Lower leg skin (tissue), 4 donors: ENCODE results near the gene WDR43. TPM values are rescaled to one million over a fixed set of nuclear protein-coding genes. Genes with fewer than 3 reads are reported as not detected.

ENCODE experiments used
- DNase-seq, 2 donors: peaks; one replicate each; pipeline ENCODE4 v3.0.0-alpha.2; 2019; ENCODE audit warnings: low spot score in 2 of 2
- H3K4me3 ChIP-seq: fragments of 200-600 bp; sonication (generic); 2 replicates; pipeline ENCODE4 v1.5.1; 2017; ENCODE audit warnings: mild to moderate bottlenecking, low read depth; ENCODE audit not compliant: poor library complexity, severe bottlenecking
- CTCF ChIP-seq, 3 donors: fragments of 450-650 bp; IDR thresholded peaks; one replicate each; pipeline ENCODE4 v1.5.1; 2016; ENCODE audit warnings: antibody characterized with exemption in 3 of 3, mild to moderate bottlenecking in 3 of 3, moderate library complexity in 2 of 3
- POLR2A ChIP-seq, 2 donors: fragments of 450-650 bp; IDR thresholded peaks; one replicate each; pipeline ENCODE4 v1.6.1; 2016 to 2017; ENCODE audit warnings: antibody characterized with exemption in 2 of 2, mild to moderate bottlenecking in 1 of 2, moderate library complexity in 1 of 2
- WGBS, 2 donors: methylation state at CpG; one replicate each; pipeline ENCODE4 v1.1.5; 2018; 5-methylcytosine and 5-hydroxymethylcytosine counted together
- intact Hi-C: fragments of 100-400 bp; cut with DNase I; formaldehyde crosslinking; loops from one replicate; pipeline ENCODE4 v1.15.0; 2023; ENCODE audit warnings: low total_unique reads
- total RNA-seq, 4 donors: library from RNA; depleted of rRNA; stranded (reverse); fragments of >200 nt; gene quantifications; one replicate each; pipeline ENCODE4 v1.1.0, GENCODE V29; 2016

The WDR43 gene
- total RNA-seq, 4 donors from 2014 or later, result 40.8 to 65.5 (median 43.2) TPM

- 52 to 64% methylated on average over 12 of the region's 12 CpGs for WGBS, 2 donors
- no peak for DNase-seq
- intact Hi-C loops, result no loop called here
- no peak for TF ChIP-seq POLR2A (IDR thresholded peaks at IDR 0.05)
- no peak for TF ChIP-seq CTCF (IDR thresholded peaks at IDR 0.05)
- no peak overlapping the region for H3K4me3 ChIP-seq
Observed at GRCh38 chr2:28997237-28997846, 102.9 kb downstream of the WDR43 start.

Other genes starting within 250 kb of the WDR43 start
- gene PPP1CB, start 142.8 kb upstream of the WDR43 start, total RNA-seq, result 100 to 1,000 TPM in 3 of 4 donors, 10 to 100 TPM in 1; 99.9 to 151 (median 119) TPM
- under 1 TPM in 3 of 4 donors, not detected in 1; 0.42 to 0.95 (median 0.71) TPM for gene SPDYA, start 83.8 kb upstream of the WDR43 start, total RNA-seq
- 10 to 100 TPM in 2 of 4 donors, 1 to 10 TPM in 2; 7.9 to 19.9 (median 10.2) TPM for gene TRMT61B, start 24.4 kb upstream of the WDR43 start, total RNA-seq
- gene TOGARAM2, start 86.6 kb downstream of the WDR43 start, total RNA-seq, result 1 to 10 TPM in 3 of 4 donors, under 1 TPM in 1; 0.17 to 5.1 (median 1.7) TPM
- under 1 TPM in 2 of 4 donors, not detected in 2; 0.02 to 0.13 TPM for gene PCARE, start 179.9 kb downstream of the WDR43 start, total RNA-seq
- 10 to 100 TPM; 50.6 to 82.2 (median 58.1) TPM for gene CLIP4, start 220.7 kb downstream of the WDR43 start, total RNA-seq